Measurements from ENCODE around the gene SNRNP200.

Gene SNRNP200

GRCh38 chr2:96305091-96305978 lies at the start of gene SNRNP200:
Gene SNRNP200 (minus strand): TSS chr2:96305546. CDS start chr2:96305437, 109 bp downstream.
- peaks cover 63% of the 10 kb centered on the region for H3K4me1 Mint-ChIP-seq
- H3K27ac Mint-ChIP-seq (ENCODE audit: low read depth) = peak within 1 kb of the TSS; percentile 100
- H3K9me3 Mint-ChIP-seq = no peaks in the 10 kb centered on the region
- ATAC-seq (replicated peaks; ENCODE audit: extremely low read depth, poor library complexity, severe bottlenecking) (peak; percentile 89), DNase-seq (ENCODE audit: low spot score in 2 of 2) (peak; percentile 78 to 87)
- H3K27me3 Mint-ChIP-seq = no peaks in the 10 kb centered on the region
- H3K36me3 Mint-ChIP-seq (ENCODE audit: insufficient read depth) = peaks cover 58% of the 10 kb centered on the region
- H3K4me3 Mint-ChIP-seq = peak within 1 kb of the TSS; percentile 100

GRCh38 chr2:96354492-96354891 lies 49.1 kb upstream of the SNRNP200 start:
- H3K27me3 Mint-ChIP-seq = no peaks in the 10 kb centered on the region
- DNase-seq (ENCODE audit: low spot score in 2 of 2) = no peak
- H3K27ac Mint-ChIP-seq (ENCODE audit: low read depth) = no peak overlapping the region
- no peak for ATAC-seq (replicated peaks; ENCODE audit: extremely low read depth, poor library complexity, severe bottlenecking)
- no peaks in the 10 kb centered on the region for H3K9me3 Mint-ChIP-seq
- peaks cover 5% of the 10 kb centered on the region for H3K36me3 Mint-ChIP-seq (ENCODE audit: insufficient read depth)
- peaks cover 4% of the 10 kb centered on the region for H3K4me1 Mint-ChIP-seq
- H3K4me3 Mint-ChIP-seq = no peak overlapping the region

GRCh38 chr2:96353606-96354101 lies 48.3 kb upstream of the SNRNP200 start:
- ATAC-seq (replicated peaks; ENCODE audit: extremely low read depth, poor library complexity, severe bottlenecking) (no peak), DNase-seq (ENCODE audit: low spot score in 2 of 2) (no peak)
- Mint-ChIP-seq H3K36me3 (ENCODE audit: insufficient read depth) (peaks cover 5% of the 10 kb centered on the region), H3K4me1 (no peaks in the 10 kb centered on the region), H3K27ac (ENCODE audit: low read depth) (no peak overlapping the region), H3K27me3 (no peaks in the 10 kb centered on the region), H3K4me3 (no peak overlapping the region), H3K9me3 (no peaks in the 10 kb centered on the region)

- ATAC-seq (replicated peaks; ENCODE audit: extremely low read depth, poor library complexity, severe bottlenecking) = no peak
- no peaks in the 10 kb centered on the region for H3K4me1 Mint-ChIP-seq
- H3K36me3 Mint-ChIP-seq (ENCODE audit: insufficient read depth) = peaks cover 5% of the 10 kb centered on the region
- H3K27ac Mint-ChIP-seq (ENCODE audit: low read depth) = no peak overlapping the region
- DNase-seq (ENCODE audit: low spot score in 2 of 2) = no peak
- H3K4me3 Mint-ChIP-seq = no peak overlapping the region
- no peaks in the 10 kb centered on the region for H3K27me3 Mint-ChIP-seq
- H3K9me3 Mint-ChIP-seq = no peaks in the 10 kb centered on the region
Measured at GRCh38 chr2:96353032-96353561, 47.8 kb upstream of the SNRNP200 start.

GRCh38 chr2:96347395-96347794 lies 42.0 kb upstream of the SNRNP200 start:
- H3K27me3 Mint-ChIP-seq = no peaks in the 10 kb centered on the region
- H3K4me1 Mint-ChIP-seq = peaks cover 36% of the 10 kb centered on the region
- peaks cover 5% of the 10 kb centered on the region for H3K36me3 Mint-ChIP-seq (ENCODE audit: insufficient read depth)
- no peak overlapping the region for H3K27ac Mint-ChIP-seq (ENCODE audit: low read depth)
- ATAC-seq (replicated peaks; ENCODE audit: extremely low read depth, poor library complexity, severe bottlenecking) (no peak), DNase-seq (ENCODE audit: low spot score in 2 of 2) (no peak)
- no peak overlapping the region for H3K4me3 Mint-ChIP-seq
- no peaks in the 10 kb centered on the region for H3K9me3 Mint-ChIP-seq

- Mint-ChIP-seq H3K27ac (ENCODE audit: low read depth) (peak overlapping the region; percentile 96), H3K36me3 (ENCODE audit: insufficient read depth) (peaks cover 5% of the 10 kb centered on the region), H3K27me3 (no peaks in the 10 kb centered on the region), H3K4me3 (no peak overlapping the region), H3K4me1 (peaks cover 50% of the 10 kb centered on the region), H3K9me3 (no peaks in the 10 kb centered on the region)
- ATAC-seq (replicated peaks; ENCODE audit: extremely low read depth, poor library complexity, severe bottlenecking) (no peak), DNase-seq (ENCODE audit: low spot score in 2 of 2) (no peak)
Measured at GRCh38 chr2:96345868-96346462, 40.6 kb upstream of the SNRNP200 start.

GRCh38 chr2:96345438-96345837 lies 40.1 kb upstream of the SNRNP200 start:
- Mint-ChIP-seq H3K27ac (ENCODE audit: low read depth) (peak overlapping the region; percentile 96), H3K36me3 (ENCODE audit: insufficient read depth) (peaks cover 5% of the 10 kb centered on the region), H3K9me3 (no peaks in the 10 kb centered on the region), H3K27me3 (no peaks in the 10 kb centered on the region), H3K4me1 (peaks cover 53% of the 10 kb centered on the region), H3K4me3 (peak overlapping the region; percentile 16)
- ATAC-seq (replicated peaks; ENCODE audit: extremely low read depth, poor library complexity, severe bottlenecking) (no peak), DNase-seq (ENCODE audit: low spot score in 2 of 2) (no peak)

GRCh38 chr2:96344011-96344410 lies 38.7 kb upstream of the SNRNP200 start:
- Mint-ChIP-seq H3K4me3 (peak overlapping the region; percentile 60), H3K36me3 (ENCODE audit: insufficient read depth) (peaks cover 5% of the 10 kb centered on the region), H3K4me1 (peaks cover 66% of the 10 kb centered on the region), H3K27me3 (no peaks in the 10 kb centered on the region), H3K9me3 (no peaks in the 10 kb centered on the region), H3K27ac (ENCODE audit: low read depth) (peak overlapping the region; percentile 96)
- peak; percentile 92 for ATAC-seq (replicated peaks; ENCODE audit: extremely low read depth, poor library complexity, severe bottlenecking)
- DNase-seq (ENCODE audit: low spot score in 2 of 2) = peak in 1 of 2 donors; percentile 67

- Mint-ChIP-seq H3K4me3 (peak overlapping the region; percentile 76), H3K27me3 (no peaks in the 10 kb centered on the region), H3K9me3 (no peaks in the 10 kb centered on the region), H3K36me3 (ENCODE audit: insufficient read depth) (peaks cover 5% of the 10 kb centered on the region), H3K27ac (ENCODE audit: low read depth) (peak overlapping the region; percentile 96), H3K4me1 (peaks cover 73% of the 10 kb centered on the region)
- ATAC-seq (replicated peaks; ENCODE audit: extremely low read depth, poor library complexity, severe bottlenecking) = peak; percentile 74
- peak in 1 of 2 donors; percentile 52 for DNase-seq (ENCODE audit: low spot score in 2 of 2)
Measured at GRCh38 chr2:96342085-96342484, 36.7 kb upstream of the SNRNP200 start.

GRCh38 chr2:96341641-96342040 lies 36.3 kb upstream of the SNRNP200 start:
- Mint-ChIP-seq H3K27ac (ENCODE audit: low read depth) (peak overlapping the region; percentile 96), H3K27me3 (no peaks in the 10 kb centered on the region), H3K4me1 (peaks cover 76% of the 10 kb centered on the region), H3K36me3 (ENCODE audit: insufficient read depth) (peaks cover 5% of the 10 kb centered on the region), H3K9me3 (no peaks in the 10 kb centered on the region), H3K4me3 (peak overlapping the region; percentile 76)
- DNase-seq (ENCODE audit: low spot score in 2 of 2) = no peak
- ATAC-seq (replicated peaks; ENCODE audit: extremely low read depth, poor library complexity, severe bottlenecking) = no peak

- Mint-ChIP-seq H3K9me3 (no peaks in the 10 kb centered on the region), H3K27me3 (no peaks in the 10 kb centered on the region), H3K4me1 (peaks cover 79% of the 10 kb centered on the region), H3K36me3 (ENCODE audit: insufficient read depth) (peaks cover 6% of the 10 kb centered on the region), H3K27ac (ENCODE audit: low read depth) (peak overlapping the region; percentile 96), H3K4me3 (peak overlapping the region; percentile 76)
- ATAC-seq (replicated peaks; ENCODE audit: extremely low read depth, poor library complexity, severe bottlenecking) (no peak), DNase-seq (ENCODE audit: low spot score in 2 of 2) (no peak)
Measured at GRCh38 chr2:96340493-96341414, 35.4 kb upstream of the SNRNP200 start.

- H3K27me3 Mint-ChIP-seq = no peaks in the 10 kb centered on the region
- ATAC-seq (replicated peaks; ENCODE audit: extremely low read depth, poor library complexity, severe bottlenecking) = no peak
- H3K27ac Mint-ChIP-seq (ENCODE audit: low read depth) = no peak overlapping the region
- DNase-seq (ENCODE audit: low spot score in 2 of 2) = no peak
- no peaks in the 10 kb centered on the region for H3K9me3 Mint-ChIP-seq
- H3K36me3 Mint-ChIP-seq (ENCODE audit: insufficient read depth) = peaks cover 5% of the 10 kb centered on the region
- peak overlapping the region; percentile 80 for H3K4me3 Mint-ChIP-seq
- peaks cover 64% of the 10 kb centered on the region for H3K4me1 Mint-ChIP-seq
Measured at GRCh38 chr2:96336873-96337272, 31.5 kb upstream of the SNRNP200 start.
